K562 (cell line): ENCODE results near the gene ATP5MK. TPM values are rescaled to one million over a fixed set of nuclear protein-coding genes. Genes with fewer than 3 reads are reported as not detected.
"Not testable (repeated sequence)": the region's sequence is repeated elsewhere in the genome, so short reads cannot be mapped to it uniquely, and the experiment has no call there.

ENCODE experiments used
- ATAC-seq: fragments of 200-7000 bp; cut with Tn5 transposase; 3 replicates; pipeline ENCODE4 v1.9.1; 2020; ENCODE audit warnings: moderate library complexity
- BruUV-seq: library from RNA; stranded (reverse); fragments of 400-500 nt; replicated peaks from 2 replicates; lab custom pipeline; 2021; lab: Mats Ljungman, UMichigan
- CTCF ChIA-PET: fragments of 300-600 bp; formaldehyde crosslinking; extraction: SDS; loops from one replicate; lab custom pipeline; 2021; ENCODE audit warnings: low intra/inter-chr PET ratio; lab: Yijun Ruan, JAX
- POLR2A ChIA-PET: fragments of 300-600, 350-650 bp; sonication (Branson Sonifier 250); formaldehyde crosslinking; extraction: SDS; loops from one replicate; lab custom pipeline; 2021; ENCODE audit warnings: antibody characterized with exemption, inconsistent platforms; lab: Yijun Ruan, JAX
- DNase-seq, 4 experiments: peaks; one replicate each; pipeline versions ENCODE4 v3.0.0 to v3.0.0-alpha.2; 2011 to 2018; ENCODE audit warnings: low spot score in 3 of 4, mixed read lengths in 3 of 4; ENCODE audit errors: extremely low read depth in 1 of 4
- FAIRE-seq: peaks from 2 replicates; lab custom pipeline; 2011; peaks lifted over from hg19 to GRCh38; lab: Jason Lieb, UNC
- H2AFZ ChIP-seq: 2 replicates; pipeline ENCODE4 v1.6.0; 2011; ENCODE audit warnings: low read depth, low read length, control low read depth, inconsistent platforms
- H3K27ac ChIP-seq: fragments of 200-600 bp; 3 replicates; pipeline ENCODE4 v1.8.0; 2011; ENCODE audit warnings: low read depth, mild to moderate bottlenecking, control low read depth, inconsistent platforms, low read length, moderate library complexity, mixed read lengths; ENCODE audit errors: extremely low read depth
- H3K27me3 ChIP-seq, 2 experiments: fragments of 300-600 bp in 1 of 2; 2 replicates in 1 of 2; 3 replicates in 1 of 2; pipeline versions ENCODE4 v1.6.0 to v1.8.0; 2011; ENCODE audit warnings: inconsistent platforms in 2 of 2, low read length in 2 of 2, mild to moderate bottlenecking in 1 of 2, mixed read lengths in 1 of 2, moderate library complexity in 1 of 2; ENCODE audit not compliant: control insufficient read depth in 2 of 2, insufficient read depth in 2 of 2
- H3K36me3 ChIP-seq: fragments of 300-600 bp; 3 replicates; pipeline ENCODE4 v1.8.0; 2011; ENCODE audit warnings: mild to moderate bottlenecking, low read length, inconsistent platforms; ENCODE audit not compliant: control insufficient read depth, insufficient read depth
- H3K4me1 ChIP-seq, 2 experiments: fragments of 200-600 bp in 1 of 2; replicated peaks in 1 of 2; 2 replicates in 1 of 2; 3 replicates in 1 of 2; pipeline versions ENCODE4 v1.5.1 to v1.8.0; 2011; ENCODE audit warnings: inconsistent platforms in 2 of 2, low read length in 2 of 2, mild to moderate bottlenecking in 1 of 2, mixed read lengths in 1 of 2, moderate library complexity in 1 of 2; ENCODE audit not compliant: control insufficient read depth in 2 of 2, insufficient read depth in 2 of 2
- H3K4me2 ChIP-seq: 2 replicates; pipeline ENCODE4 v1.6.1; 2011; ENCODE audit warnings: low read length, control low read depth, inconsistent platforms, mixed read lengths; ENCODE audit not compliant: insufficient read depth
- H3K4me3 ChIP-seq: fragments of 200-600 bp; sonication (generic), shearing (Covaris generic); 2 replicates; pipeline ENCODE4 v1.5.1; 2016; ENCODE audit warnings: control low read depth, inconsistent platforms
- H3K79me2 ChIP-seq: fragments of 200-600 bp; 3 replicates; pipeline ENCODE4 v1.8.0; 2011; ENCODE audit warnings: low read length, inconsistent platforms; ENCODE audit not compliant: control insufficient read depth, insufficient read depth
- H3K9ac ChIP-seq, 2 experiments: 2 replicates each; pipeline versions ENCODE4 v1.6.0 to v1.6.1; 2011; ENCODE audit warnings: low read depth in 2 of 2, low read length in 2 of 2, control low read depth in 1 of 2, inconsistent platforms in 1 of 2, mild to moderate bottlenecking in 1 of 2, mixed read lengths in 1 of 2; ENCODE audit not compliant: insufficient read depth in 1 of 2
- H3K9me1 ChIP-seq: one replicate; pipeline ENCODE4 v1.6.0; 2011; ENCODE audit warnings: inconsistent platforms, mild to moderate bottlenecking, low read length, moderate library complexity; ENCODE audit not compliant: control insufficient read depth, insufficient read depth
- H3K9me3 ChIP-seq: replicated peaks from 2 replicates; pipeline ENCODE4 v1.5.1; 2011; ENCODE audit warnings: low read depth, low read length, inconsistent platforms; ENCODE audit not compliant: control insufficient read depth, insufficient read depth
- H4K20me1 ChIP-seq: replicated peaks from 2 replicates; pipeline ENCODE4 v1.6.1; 2011; ENCODE audit warnings: low read length, inconsistent platforms, mixed read lengths; ENCODE audit not compliant: control insufficient read depth, insufficient read depth
- MCM2 ChIP-seq: fragments of 450-650 bp; IDR thresholded peaks from 2 replicates; pipeline ENCODE4 v1.6.1; 2017; ENCODE audit warnings: low read depth, mild to moderate bottlenecking
- SPI1 ChIP-seq: IDR thresholded peaks from 2 replicates; pipeline ENCODE4 v1.6.1; 2011; ENCODE audit warnings: low read depth, low read length, control low read depth, borderline replicate concordance
- WGBS: fragments of 100-300 bp; shearing (Covaris generic); methylation state at CpG from one replicate; pipeline ENCODE4 v1.1.6; 2016; ENCODE audit warnings: low coverage, mixed read lengths; ENCODE audit not compliant: insufficient coverage; ENCODE audit errors: missing lambda C conversion rate; 5-methylcytosine and 5-hydroxymethylcytosine counted together
- in situ Hi-C: fragments of 300-500 bp; cut with MboI; formaldehyde crosslinking; loops from 4 replicates; pipeline ENCODE4 v1.15.0; 2018; ENCODE audit warnings: inconsistent platforms, mixed read lengths
- intact Hi-C: fragments of 100-400 bp; cut with micrococcal nuclease; formaldehyde crosslinking; loops from 2 replicates; pipeline ENCODE4 v1.14.2; 2022
- polyA plus RNA-seq, 8 experiments: library from polyadenylated mRNA; depleted of rRNA in 4 of 8; stranded (reverse) in 5 of 8; unstranded in 3 of 8; fragments of >200 nt; fragmentation: Nextera tagmentation in 2 of 8; fragmentation: Illumina TruSeq in 1 of 8; extraction: Ambion mirVana in 2 of 8; extraction: Trizol in 1 of 8; gene quantifications; 2 replicates each; pipeline versions ENCODE4 v1.2.1 to v1.2.3, GENCODE V29; 2011 to 2014; ENCODE audit warnings: inconsistent platforms in 1 of 8, missing spikeins in 1 of 8
- total RNA-seq, 7 experiments: library from RNA; depleted of rRNA in 6 of 7; stranded (reverse); fragments of >200 nt in 6 of 7; fragmentation: Illumina TruSeq in 2 of 7; extraction: Trizol in 2 of 7; gene quantifications; 2 replicates each; pipeline versions ENCODE4 v1.2.1 to v1.2.3, GENCODE V29; 2011 to 2021; ENCODE audit warnings: low replicate concordance in 1 of 7

ATP5MK gene
- total and polyA plus RNA-seq, 9 of the 15 experiments (the other 6 are each of a cell fraction or from before 2014, with no cell fraction given), result 182 to 1,810 (median 741) TPM

- DNase-seq, BruUV-seq, H3K27ac ChIP-seq, H3K4me3 ChIP-seq, H3K4me1 ChIP-seq, H2AFZ ChIP-seq, FAIRE-seq, H3K27me3 ChIP-seq, H3K9me1 ChIP-seq, in situ Hi-C loops, H3K79me2 ChIP-seq, H3K4me2 ChIP-seq, H3K9ac ChIP-seq, H4K20me1 ChIP-seq, POLR2A ChIA-PET, ATAC-seq, H3K9me3 ChIP-seq: not testable (repeated sequence)
- intact Hi-C loops, result loop anchor here (2.0 to 10.0 kb wide), 3 partner anchors 68 to 176 kb away; no protein-coding TSS in a partner anchor
- WGBS, result 92% methylated on average over 5 of the region's 5 CpGs
- CTCF ChIA-PET, result interaction anchor here (1.4 to 3.1 kb wide), 2 partner anchors 69 to 176 kb away, joined by 11 to 26 read pairs; no protein-coding TSS in a partner anchor
- peaks cover 91% of the 10 kb centered on the region for H3K36me3 ChIP-seq
These were observed 20.8 kb upstream of the ATP5MK start for GRCh38 chr10:103417148-103417469.

GRCh38 chr10:103416436-103417147 is 20.3 kb upstream of the ATP5MK start:
- peak; percentile 61 for FAIRE-seq
- BruUV-seq, result no TSS peak
- DNase-seq, result peak in 3 of 4 experiments; percentile 20 to 59 (median 33)
- H2AFZ ChIP-seq, result no peak overlapping the region
- no peak overlapping the region for H3K4me3 ChIP-seq
- no peaks in the 10 kb centered on the region for H3K79me2 ChIP-seq
- no peaks in the 10 kb centered on the region for H3K9me1 ChIP-seq
- no peaks in the 10 kb centered on the region for H4K20me1 ChIP-seq
- no peaks in the 10 kb centered on the region for H3K9me3 ChIP-seq
- H3K27me3 ChIP-seq, result no peaks in the 10 kb centered on the region
- peak; percentile 68 for ATAC-seq
- peaks cover 93% of the 10 kb centered on the region for H3K36me3 ChIP-seq
- intact Hi-C loops, result loop anchor here (2.0 to 10.0 kb wide), 3 partner anchors 68 to 176 kb away; no protein-coding TSS in a partner anchor
- H3K4me1 ChIP-seq, result no peaks in the 10 kb centered on the region
- H3K9ac ChIP-seq, result no peak overlapping the region
- ChIA-PET CTCF (interaction anchor here (0.5 to 3.1 kb wide), 3 partner anchors 66 to 176 kb away, joined by 5 to 26 read pairs (median 11); no protein-coding TSS in a partner anchor), POLR2A (no interaction called here)
- no peak overlapping the region for H3K27ac ChIP-seq
- H3K4me2 ChIP-seq, result no peak overlapping the region
- 58% methylated on average over 4 of the region's 8 CpGs for WGBS
- in situ Hi-C loops, result no loop called here
- TF ChIP-seq SPI1, result no peak
- no peak for TF ChIP-seq MCM2
